ENCODE results near the gene OR5M11.

Gene OR5M11

GRCh38 chr11:56509439-56509838, 33.6 kb downstream of the OR5M11 start:
- H3K27me3 ChIP-seq (ENCODE audit: control insufficient read depth, insufficient read depth, low read length): no peaks in the 10 kb centered on the region
- no peak overlapping the region for H3K27ac ChIP-seq (ENCODE audit: low read depth, low read length)
- no peaks in the 10 kb centered on the region; the same call in 1 of the 2 replicates for H3K9me3 ChIP-seq (ENCODE audit: control insufficient read depth, insufficient read depth, low read length)
- no peaks in the 10 kb centered on the region for H3K4me1 ChIP-seq (ENCODE audit: control insufficient read depth, insufficient read depth, low read length)
- no peak overlapping the region for H3K9ac ChIP-seq (ENCODE audit: low read depth, low read length)
- no peak overlapping the region for H3K4me3 ChIP-seq (ENCODE audit: low read depth, low read length)
- no peaks in the 10 kb centered on the region for H3K36me3 ChIP-seq (ENCODE audit: control insufficient read depth, insufficient read depth, low read length)

- Histone ChIP-seq H3K27ac (ENCODE audit: low read depth, low read length) (no peak overlapping the region), H3K9ac (ENCODE audit: low read depth, low read length) (no peak overlapping the region), H3K4me3 (ENCODE audit: low read depth, low read length) (no peak overlapping the region), H3K9me3 (ENCODE audit: control insufficient read depth, insufficient read depth, low read length) (0 out of 2 replicates have a peak, but pooled peaks cover 4% of the 10 kb centered on the region), H3K36me3 (ENCODE audit: control insufficient read depth, insufficient read depth, low read length) (no peaks in the 10 kb centered on the region), H3K27me3 (ENCODE audit: control insufficient read depth, insufficient read depth, low read length) (no peaks in the 10 kb centered on the region), H3K4me1 (ENCODE audit: control insufficient read depth, insufficient read depth, low read length) (no peaks in the 10 kb centered on the region)
These were observed 46.0 kb downstream of the OR5M11 start for GRCh38 chr11:56497010-56497409.

- H3K9ac ChIP-seq (ENCODE audit: low read depth, low read length): no peak overlapping the region
- H3K27me3 ChIP-seq (ENCODE audit: control insufficient read depth, insufficient read depth, low read length): no peaks in the 10 kb centered on the region
- no peak overlapping the region for H3K4me3 ChIP-seq (ENCODE audit: low read depth, low read length)
- H3K4me1 ChIP-seq (ENCODE audit: control insufficient read depth, insufficient read depth, low read length): no peaks in the 10 kb centered on the region
- no peak overlapping the region for H3K27ac ChIP-seq (ENCODE audit: low read depth, low read length)
- 0 out of 2 replicates have a peak, but pooled peaks cover 4% of the 10 kb centered on the region for H3K9me3 ChIP-seq (ENCODE audit: control insufficient read depth, insufficient read depth, low read length)
- H3K36me3 ChIP-seq (ENCODE audit: control insufficient read depth, insufficient read depth, low read length): no peaks in the 10 kb centered on the region
These were observed 47.9 kb downstream of the OR5M11 start for GRCh38 chr11:56495117-56495516.

Measured in HUES48 (cell line).